HEK293T (cell line): ENCODE data around the gene TMEM86B.

Experiments
- ARNT ChIP-seq: fragments of 450-650 bp; IDR thresholded peaks from 2 replicates; pipeline ENCODE4 v1.6.1; 2017; ENCODE audit warnings: mild to moderate bottlenecking
- BHLHE40 ChIP-seq: fragments of 450-650 bp; IDR thresholded peaks from 2 replicates; pipeline ENCODE4 v1.6.1; 2016; ENCODE audit warnings: mild to moderate bottlenecking, moderate library complexity, borderline replicate concordance
- ELF4 ChIP-seq: fragments of 450-650 bp; IDR thresholded peaks from 2 replicates; pipeline ENCODE4 v1.6.1; 2017; ENCODE audit warnings: antibody characterized with exemption
- FOXA1 ChIP-seq: fragments of 450-650 bp; IDR thresholded peaks from 2 replicates; pipeline ENCODE4 v1.6.1; 2016; ENCODE audit warnings: mild to moderate bottlenecking
- FOXK2 ChIP-seq: fragments of 450-650 bp; IDR thresholded peaks from 2 replicates; pipeline ENCODE4 v1.6.1; 2016; ENCODE audit warnings: mild to moderate bottlenecking
- FOXM1 ChIP-seq: fragments of 450-650 bp; IDR thresholded peaks from 2 replicates; pipeline ENCODE4 v1.6.1; 2017; ENCODE audit warnings: mild to moderate bottlenecking, borderline replicate concordance
- HDGF ChIP-seq: fragments of 450-650 bp; IDR thresholded peaks from 2 replicates; pipeline ENCODE4 v1.6.1; 2017; ENCODE audit warnings: antibody characterized with exemption, borderline replicate concordance
- L3MBTL2 ChIP-seq: fragments of 450-650 bp; conservative IDR thresholded peaks from 2 replicates; pipeline ENCODE4 v1.6.1; 2016; ENCODE audit warnings: mild to moderate bottlenecking
- LEF1 ChIP-seq: fragments of 450-650 bp; IDR thresholded peaks from 2 replicates; pipeline ENCODE4 v1.6.1; 2017; ENCODE audit warnings: mild to moderate bottlenecking, borderline replicate concordance
- PKNOX1 ChIP-seq: fragments of 450-650 bp; IDR thresholded peaks from 2 replicates; pipeline ENCODE4 v1.6.1; 2016
- SP1 ChIP-seq: fragments of 450-650 bp; IDR thresholded peaks from 2 replicates; pipeline ENCODE4 v1.6.1; 2017
- SUZ12 ChIP-seq: fragments of 450-650 bp; IDR thresholded peaks from 2 replicates; pipeline ENCODE4 v1.6.1; 2016; ENCODE audit warnings: mild to moderate bottlenecking

- TF ChIP-seq SUZ12 (no peak), PKNOX1 (no peak), SP1 (no peak), HDGF (no peak), L3MBTL2 (no peak), ELF4 (no peak), FOXM1 (no peak), FOXK2 (no peak), ARNT (no peak), LEF1 (no peak), FOXA1 (no peak), BHLHE40 (no peak)
These were observed 15.0 kb downstream of the TMEM86B start for GRCh38 chr19:55213547-55213946.
